RCC 7860 (cell line): ENCODE measurements around the gene FAS.
"Not testable (repeated sequence)": the region's sequence is repeated elsewhere in the genome, so short reads cannot be mapped to it uniquely, and the experiment has no call there.

Experiments
- DNase-seq: peaks from one replicate; pipeline ENCODE4 v3.0.0-alpha.2; 2015; ENCODE audit warnings: low spot score
- FAIRE-seq: peaks from 2 replicates; lab custom pipeline; 2012; peaks lifted over from hg19 to GRCh38; lab: Jason Lieb, UNC

Gene FAS

DNA sequence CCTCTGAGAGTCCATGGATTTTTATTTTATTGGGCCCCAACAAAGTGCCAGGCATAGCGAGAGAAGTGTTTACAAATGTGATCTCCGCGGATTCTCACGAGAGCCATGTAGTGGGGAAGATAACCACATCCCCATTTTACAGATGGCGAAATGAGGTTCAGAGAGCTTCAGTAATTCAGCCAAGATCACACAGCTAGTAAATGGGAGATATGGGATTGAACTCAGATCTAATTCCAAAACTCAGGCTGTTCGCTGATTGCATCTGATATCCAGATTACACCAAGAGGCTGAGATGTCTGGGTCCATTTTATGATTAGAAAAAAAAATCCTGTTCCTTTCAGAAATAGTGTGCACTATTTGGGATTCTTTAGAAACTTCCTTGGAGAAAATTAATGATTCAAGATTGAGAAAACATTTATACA is 1.3 kb downstream of the FAS start:
- DNase-seq = no peak
- peak; percentile 5 for FAIRE-seq

DNA sequence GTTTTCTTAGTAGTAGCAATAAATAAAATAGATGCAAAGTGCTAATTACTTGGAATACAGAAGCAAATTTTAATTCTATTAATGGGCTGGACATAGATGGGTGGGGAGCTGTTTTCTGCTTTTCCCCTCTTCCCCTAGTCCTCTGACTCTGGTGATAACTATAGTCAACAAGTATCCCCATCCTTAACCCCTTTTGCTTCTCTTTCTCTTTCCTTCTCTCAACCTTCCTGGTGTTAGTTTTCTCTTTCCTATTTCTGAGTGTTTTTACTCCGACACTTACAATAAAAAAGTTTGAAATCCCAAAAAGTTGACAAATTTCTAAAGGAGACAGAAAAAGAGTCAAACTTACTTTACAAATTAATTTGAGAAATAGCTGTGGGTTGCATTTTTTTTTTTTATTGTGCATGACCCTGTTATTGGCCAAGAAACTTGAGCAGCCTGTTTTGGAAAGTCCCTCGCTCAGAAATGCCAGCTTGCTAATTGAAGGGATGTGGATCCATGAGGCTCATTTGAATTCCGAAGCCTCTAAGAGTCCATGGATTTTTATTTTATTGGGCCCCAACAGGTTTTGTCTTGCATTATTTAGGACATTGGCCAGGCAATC is 2.4 kb downstream of the FAS start:
- FAIRE-seq (no peak), DNase-seq (no peak)

DNA sequence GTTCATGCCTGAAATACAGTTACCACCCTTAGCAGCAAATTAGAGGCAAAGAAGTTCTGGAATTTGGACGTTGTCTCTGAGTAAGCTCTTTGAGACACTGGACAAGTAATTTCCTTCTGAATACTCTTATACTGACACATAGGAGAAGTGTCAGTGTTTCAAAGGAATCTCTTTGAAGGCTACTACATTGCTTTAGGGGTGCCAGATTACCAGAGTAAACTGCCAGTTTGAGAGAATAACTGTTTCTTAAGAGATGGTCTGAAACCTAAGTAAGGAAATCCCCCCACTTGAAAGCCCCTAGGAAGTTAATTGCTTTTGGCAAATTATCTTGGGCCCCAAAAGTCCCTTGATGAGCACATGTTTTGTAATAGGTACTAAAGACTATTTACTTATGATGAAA is 3.4 kb downstream of the FAS start:
- no peak for FAIRE-seq
- peak; percentile 40 for DNase-seq

DNA sequence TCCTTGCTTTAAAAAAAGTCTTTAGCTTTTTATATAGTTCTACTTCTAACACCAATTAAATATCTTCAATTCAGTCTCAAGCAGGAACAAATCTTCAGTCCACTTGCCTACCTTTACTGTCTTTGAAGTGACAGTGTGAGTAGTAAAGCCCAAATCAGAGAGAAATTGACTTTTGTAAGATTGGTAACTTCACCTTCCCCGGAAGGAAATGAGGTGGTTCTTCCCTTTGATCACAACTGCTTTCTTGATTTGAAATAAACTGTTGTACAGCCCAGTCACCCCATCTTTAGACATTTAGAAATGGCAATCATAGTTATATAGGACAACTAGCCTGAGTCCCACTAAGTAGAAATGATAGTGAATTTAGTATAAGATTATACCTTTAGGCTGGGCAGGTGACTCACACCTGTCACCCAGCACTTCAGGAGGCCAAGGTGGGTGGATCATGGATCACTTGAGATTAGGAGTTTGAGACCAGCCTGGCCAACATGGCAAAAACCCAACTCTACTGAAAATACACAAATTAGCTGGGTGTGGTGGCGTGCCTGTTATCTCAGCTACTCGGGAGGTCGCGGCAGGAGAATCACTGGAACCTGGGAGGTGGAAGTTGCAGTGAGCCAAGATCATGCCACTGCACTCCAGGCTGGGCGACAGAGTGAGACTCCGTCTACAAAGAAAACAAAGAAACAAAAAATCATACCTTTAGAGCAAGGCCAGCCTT is 4.7 kb downstream of the FAS start:
- no peak for FAIRE-seq
- no peak for DNase-seq

DNA sequence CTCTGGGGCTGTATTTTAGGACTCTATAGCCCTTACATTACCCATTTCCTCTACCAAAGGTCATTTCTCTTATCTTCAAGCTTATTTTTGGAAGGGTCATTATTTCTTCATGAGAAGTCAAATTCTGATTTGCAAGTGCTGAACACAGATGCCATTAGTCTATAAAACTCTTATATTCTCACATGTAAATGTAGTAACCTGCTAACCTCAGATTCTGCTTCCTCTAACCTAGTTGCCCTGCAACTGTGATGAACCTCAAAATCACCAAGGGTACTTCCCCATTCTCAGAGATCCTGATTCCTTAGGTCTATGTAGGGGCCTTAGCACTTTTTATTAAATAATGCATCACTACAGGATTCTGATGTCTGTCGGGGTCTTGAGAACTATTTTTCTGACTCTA is 6.3 kb downstream of the FAS start:
- FAIRE-seq (no peak), DNase-seq (no peak)

DNA sequence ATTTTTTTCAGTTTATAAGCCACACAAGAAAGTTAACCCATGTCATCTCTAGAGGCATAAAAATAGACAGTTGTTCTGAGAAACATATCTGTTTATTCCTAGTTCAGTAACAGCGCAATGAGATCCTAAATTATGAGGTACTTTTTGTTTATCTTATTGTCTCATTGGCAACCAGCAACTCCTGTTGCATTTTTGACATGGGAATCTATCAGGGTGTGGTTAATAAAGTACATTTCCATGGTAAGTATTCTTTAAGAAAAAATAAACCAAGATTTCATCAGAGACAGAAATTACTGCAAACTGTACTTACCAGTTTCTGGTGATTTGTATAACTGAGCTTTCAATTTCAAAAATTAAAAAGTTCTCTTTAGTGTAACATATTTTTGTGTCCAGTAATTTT is 9.0 kb downstream of the FAS start:
- FAIRE-seq (no peak), DNase-seq (no peak)

DNA sequence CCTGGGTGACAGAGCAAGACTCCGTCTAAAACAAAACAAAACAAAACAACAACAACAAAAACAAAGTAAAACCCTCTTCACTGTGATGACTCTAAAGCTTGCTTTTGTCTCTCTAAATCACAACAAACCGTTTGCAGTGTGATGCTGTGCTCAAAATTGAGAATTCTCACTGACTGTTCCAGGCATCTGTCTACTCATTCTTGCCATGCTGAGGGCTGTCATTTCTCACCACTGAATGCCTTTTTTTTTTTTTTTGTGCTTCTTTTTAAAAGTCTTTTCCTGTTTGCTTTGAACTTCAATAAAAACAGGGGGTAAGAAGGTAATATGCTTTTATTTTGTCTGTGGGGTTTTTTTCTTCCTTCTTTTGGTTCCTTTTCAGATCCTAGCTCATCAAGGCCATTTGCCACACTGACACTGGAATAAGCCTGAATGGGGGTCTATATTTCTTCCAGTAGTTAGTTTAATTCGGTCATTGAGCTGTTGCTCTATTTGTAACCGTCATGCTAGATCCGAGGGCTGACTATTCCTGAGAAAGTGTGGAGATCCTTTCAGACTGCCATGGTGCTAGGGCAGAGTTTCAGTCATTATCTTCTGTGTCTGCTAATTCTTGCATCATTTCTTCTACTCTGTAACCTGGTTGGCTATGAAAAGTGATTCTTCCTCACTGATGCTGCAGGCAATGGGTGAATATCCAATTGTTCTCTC is 10.6 kb downstream of the FAS start:
- no peak for FAIRE-seq
- no peak for DNase-seq

DNA sequence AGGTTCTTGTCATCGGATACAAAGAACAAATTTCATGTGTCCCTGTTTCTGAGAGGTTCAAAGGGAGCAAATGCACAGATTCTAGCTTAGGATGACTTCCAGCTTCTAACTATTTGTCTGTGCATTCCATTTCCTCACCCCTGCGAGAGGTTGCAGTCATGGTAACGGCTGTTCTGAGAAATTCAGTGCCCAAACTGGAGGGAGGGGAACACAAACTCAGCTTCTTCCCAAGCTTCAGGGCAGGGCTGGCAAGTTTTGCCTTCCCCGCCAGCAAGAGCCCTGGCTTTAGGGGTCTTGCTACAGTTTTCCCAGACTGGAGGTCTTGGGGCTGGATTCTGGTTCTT is 11.1 kb downstream of the FAS start:
- DNase-seq (no peak), FAIRE-seq (no peak)

DNA sequence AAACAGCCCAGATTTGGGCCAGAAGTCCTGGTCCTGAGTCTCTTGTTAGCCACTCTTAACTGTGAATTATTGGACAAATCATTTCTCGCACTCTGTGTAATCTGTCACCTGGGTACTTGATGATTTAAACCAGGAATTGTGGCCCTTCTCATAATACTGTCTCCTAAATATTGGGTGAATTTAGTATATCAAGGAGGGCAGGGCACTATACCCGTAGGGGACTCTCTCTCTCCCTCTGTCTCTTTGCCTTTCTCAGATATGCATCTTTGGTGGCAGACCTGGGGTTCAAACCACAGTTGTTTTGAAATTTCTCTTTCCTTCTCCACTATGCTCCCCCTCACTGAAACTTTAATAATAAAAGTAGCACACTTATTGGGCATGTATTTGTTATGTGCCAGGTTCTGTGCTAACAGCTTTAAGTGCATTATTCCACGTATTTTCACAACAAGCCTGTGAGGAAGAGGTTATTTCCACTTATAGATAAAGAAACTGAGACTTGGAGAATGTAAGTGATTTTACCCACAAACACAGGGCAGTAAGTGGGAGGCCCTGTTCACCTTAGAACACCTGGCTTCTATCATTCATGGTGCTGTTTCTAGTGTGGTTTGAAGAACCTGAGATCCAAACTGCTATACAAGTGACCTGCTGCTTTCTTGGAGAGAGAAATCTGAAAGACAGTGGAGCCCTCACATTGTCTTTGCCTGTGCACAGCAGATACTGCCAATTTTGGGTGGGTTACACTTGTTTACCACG is 11.8 kb downstream of the FAS start:
- DNase-seq (no peak), FAIRE-seq (no peak)

DNA sequence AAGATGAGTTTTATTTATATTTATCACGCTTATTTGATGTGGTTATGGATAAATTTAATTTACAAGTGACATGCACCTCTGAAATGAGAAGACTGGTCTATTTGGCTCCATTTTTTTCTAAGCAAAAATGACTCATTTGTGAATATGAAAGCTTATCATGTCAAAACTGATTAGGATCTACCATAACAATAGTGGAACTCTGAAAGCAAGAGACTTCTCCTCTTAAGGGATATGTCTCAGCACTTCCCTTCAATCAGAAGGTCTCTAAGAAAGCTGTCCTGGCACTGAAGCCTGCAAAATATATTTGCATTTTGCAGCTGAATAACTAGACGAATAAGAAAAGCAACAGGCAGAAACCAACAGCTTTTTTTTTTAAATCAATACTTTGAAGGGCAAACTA is 12.7 kb downstream of the FAS start:
- FAIRE-seq = no peak
- DNase-seq = no peak

DNA sequence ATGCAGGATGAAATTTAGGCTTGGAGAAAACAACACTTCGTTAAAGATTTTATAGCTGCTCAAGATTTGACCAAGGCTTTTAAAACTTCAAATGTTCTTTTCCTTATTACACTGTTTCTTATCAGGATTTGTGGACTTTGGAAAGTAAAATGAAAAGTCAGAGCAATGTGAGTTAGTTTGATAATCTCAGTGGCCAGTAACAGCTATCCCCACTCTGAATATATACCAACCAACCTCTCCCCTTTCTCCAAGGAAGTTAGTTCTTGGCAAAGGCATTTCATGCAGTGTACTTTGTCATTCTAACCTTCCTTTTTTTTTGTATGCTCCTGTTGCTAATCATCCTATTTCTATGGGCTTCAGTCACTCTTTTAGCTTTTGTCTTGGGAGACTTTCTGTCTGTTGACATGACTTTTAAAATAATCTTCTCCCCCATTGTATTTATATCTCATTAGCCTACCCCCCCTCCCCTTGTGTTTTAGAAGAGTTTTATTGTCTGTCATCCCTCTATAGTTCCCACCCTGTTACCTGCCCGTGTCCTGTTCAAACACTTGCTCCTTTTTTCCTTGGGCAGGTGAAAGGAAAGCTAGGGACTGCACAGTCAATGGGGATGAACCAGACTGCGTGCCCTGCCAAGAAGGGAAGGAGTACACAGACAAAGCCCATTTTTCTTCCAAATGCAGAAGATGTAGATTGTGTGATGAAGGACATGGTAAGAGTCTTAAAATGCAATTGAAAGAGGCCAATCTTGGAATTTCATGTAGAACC is 16.7 kb downstream of the FAS start:
- FAIRE-seq (no peak), DNase-seq (no peak)

DNA sequence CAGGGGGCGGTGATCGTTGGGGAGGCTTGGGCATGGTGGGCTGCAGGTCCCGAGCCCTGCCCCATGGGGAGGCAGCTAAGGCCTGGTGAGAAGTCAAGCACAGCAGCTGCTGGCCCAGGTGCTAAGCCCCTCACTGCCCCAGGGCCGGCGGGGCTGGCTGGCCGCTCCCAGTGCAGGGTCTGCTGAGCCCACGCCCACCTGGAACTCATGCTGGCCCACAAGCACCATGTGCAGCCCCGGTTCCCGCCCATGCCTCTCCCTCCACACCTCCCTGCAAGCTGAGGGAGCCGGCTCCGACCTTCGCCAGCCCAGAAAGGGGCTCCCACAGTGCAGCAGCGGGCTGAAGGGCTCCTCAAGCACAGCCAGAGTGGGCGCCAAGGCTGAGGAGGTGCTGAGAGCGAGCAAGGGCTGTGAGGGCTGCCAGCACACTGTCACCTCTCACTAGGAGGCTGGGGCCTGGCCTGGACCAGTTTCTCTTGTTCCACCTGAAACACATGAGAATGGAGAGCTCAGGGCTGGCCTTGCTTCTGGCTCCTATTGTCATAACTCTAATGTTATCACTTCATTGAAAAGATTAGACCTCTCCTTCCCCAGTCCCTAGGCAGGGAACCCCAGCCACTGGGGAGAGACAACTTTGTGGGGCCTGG is 28.2 kb downstream of the FAS start:
- not testable (repeated sequence) for DNase-seq, FAIRE-seq

DNA sequence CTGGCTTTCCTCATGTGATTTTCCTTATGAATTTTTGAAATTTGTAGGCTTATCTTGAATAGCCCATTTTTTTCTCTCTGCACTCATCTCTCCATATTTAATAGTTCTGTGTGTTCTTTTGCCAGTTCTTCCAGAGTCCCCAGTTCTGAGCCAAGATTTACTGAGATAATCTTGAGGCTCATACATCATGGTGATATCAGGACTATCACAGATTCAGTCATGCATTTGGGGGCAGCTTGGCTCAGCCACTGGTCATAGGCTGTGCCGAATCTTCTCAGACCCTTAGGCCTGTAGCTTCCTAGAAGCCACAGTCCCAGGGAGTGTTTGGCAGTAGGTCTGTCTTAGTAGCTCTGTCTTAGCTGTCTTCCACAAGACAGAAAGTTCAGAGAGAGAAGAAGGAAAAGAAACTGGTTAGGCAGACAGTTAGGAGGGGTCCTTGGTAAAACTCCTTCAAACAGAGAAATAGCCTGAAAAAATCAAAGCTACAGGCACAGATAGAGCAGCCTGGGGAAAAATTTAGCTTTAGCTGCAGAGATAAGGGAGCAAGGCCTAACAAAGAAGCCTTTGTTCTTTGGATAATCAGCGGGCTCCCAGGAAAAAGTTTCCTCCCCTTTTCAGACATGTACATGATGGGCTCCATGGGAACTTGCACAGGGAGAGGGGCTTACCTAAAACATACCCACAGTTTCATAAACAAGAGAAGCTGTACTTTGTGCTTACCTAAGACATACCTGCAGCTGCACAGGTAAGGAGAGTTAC is 29.1 kb downstream of the FAS start:
- FAIRE-seq (no peak), DNase-seq (no peak)

DNA sequence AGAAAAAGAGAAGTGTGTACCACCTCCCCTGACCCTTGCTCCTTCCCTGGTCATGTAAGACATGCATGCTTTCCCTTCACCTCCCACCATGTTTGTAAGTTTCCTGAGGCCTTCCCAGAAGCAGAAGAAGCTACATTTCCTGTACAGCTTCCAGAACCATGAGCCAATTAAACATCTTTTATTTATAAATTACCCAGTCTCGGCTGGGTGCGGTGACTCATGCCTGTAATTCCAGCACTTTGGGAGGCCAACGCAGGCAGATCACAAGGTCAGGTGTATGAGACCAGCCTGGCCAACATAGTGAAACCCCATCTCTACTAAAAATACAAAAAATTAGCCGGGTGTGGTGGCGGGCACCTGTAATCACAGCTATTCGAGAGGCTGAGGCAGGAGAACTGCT is 30.9 kb downstream of the FAS start:
- not testable (repeated sequence) for FAIRE-seq

DNA sequence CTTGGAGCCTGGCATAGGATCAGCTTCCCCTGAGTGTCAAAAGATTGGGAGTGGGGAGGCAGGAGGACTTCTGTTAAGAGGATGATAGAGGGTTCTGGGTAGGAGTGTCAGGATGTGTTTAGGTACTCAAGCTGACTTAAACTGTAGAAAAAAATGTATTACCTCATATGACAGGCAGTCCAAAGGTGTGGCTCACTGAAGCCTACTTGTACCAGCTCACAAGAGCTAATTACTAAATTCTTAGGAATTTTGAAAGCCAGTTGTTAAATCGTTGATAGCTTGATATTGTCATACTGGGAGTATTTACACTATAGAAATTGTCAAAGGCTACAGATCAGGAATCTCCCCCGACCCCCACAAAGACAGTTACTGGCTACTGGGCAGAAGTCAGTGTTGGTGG is 32.1 kb downstream of the FAS start:
- DNase-seq (peak; percentile 56), FAIRE-seq (no peak)

More for the DNA sequence above, 30.9 kb downstream of the FAS start:
- DNase-seq = not testable (repeated sequence)

DNA sequence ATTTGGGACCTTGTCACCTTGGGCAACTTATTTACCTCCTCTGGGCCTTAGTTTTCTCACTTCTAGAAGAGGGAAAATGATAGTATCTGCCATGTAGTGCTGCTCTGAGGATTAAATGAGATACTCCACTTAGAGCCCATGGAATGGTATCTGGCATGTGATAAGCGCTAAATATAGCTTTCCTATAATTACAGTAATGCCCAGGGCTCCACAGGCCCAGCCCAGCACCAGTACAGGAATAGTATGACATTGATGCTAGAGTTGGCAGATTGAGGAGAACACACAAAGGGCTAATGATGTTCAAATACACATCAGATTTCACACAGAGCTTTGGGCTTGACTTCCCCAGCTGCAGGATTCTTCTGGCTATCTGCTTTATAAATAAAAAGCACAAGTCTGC is 34.9 kb downstream of the FAS start:
- no peak for FAIRE-seq
- DNase-seq = no peak

DNA sequence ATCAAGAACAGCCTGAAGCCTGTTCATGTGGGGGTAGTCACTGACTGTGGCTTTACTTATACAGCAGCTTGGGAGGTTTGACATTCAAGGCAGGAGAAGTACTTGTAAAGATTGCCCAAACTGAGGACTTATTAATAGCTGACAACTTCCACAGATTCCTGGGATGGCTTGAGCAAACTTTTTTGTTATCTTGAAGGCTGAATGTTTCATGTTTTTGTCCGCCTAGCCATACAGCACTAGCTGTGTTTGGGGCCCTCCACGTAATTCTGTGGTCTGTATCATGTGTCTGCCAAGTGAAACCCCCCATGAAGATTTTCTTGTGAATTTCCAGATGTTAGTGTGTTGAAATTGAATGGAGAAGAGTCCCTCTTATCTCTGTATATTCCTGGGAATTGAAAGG is 38.6 kb downstream of the FAS start:
- no peak for FAIRE-seq

DNA sequence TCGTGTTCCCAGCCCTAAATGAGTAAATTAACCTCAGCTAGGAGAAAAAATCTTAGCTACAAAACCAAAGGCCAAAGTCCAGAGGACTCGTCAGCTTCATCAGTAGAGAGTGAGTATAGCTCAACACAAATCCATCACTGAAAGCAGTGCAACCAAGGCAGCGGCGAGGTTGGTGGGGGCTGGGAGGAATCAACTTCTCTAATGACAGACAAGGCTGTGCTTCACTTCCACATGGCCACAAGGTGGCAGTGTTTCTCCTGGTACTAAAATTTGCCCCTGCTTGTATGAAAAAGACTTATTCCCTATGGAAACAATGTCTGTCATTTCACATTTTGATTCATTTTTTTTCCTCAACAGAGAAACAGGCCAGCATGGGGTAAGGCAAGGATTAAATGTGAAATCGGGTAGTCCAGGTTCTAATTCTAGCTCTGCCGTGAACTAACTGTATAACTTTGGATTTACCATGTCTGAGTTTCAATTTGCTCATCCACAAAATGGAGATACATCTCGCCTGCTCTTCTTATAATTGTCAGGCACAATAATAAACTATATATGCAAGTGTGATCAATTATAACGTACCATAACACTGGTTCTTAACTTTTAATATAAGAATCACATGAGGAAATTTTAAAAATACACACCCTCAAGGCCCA is 39.3 kb downstream of the FAS start:
- DNase-seq = peak; percentile 66
- FAIRE-seq = peak; percentile 66

More for the DNA sequence above, 38.6 kb downstream of the FAS start:
- DNase-seq = no peak

DNA sequence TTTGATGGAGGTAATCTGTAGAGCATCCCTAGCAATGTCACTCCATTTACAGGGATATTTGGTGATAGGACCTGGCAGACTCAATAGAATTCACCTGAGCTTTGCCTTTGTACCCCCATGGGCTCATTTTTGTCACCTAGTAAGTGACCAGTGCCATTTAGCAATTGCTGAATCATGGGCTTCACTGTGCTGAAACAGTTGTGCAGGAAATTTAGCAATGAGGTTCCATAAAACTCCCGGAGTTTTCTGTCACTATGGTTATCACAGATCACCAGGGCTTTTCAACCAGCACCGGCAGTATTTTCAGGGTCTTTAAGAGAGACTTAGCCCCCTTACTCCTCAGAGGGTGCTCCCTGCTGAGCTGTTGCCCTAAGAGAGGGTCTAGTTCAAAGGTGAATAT is 40.2 kb downstream of the FAS start:
- no peak for FAIRE-seq
- no peak for DNase-seq
